GM10847 (cell line): ENCODE results near the gene FAM53B.

ENCODE experiments used
- POLR2A ChIP-seq: IDR thresholded peaks from 2 replicates; pipeline ENCODE4 v1.6.1; 2011; ENCODE audit not compliant: insufficient read length; ENCODE audit errors: extremely low read depth

The FAM53B gene

DNA sequence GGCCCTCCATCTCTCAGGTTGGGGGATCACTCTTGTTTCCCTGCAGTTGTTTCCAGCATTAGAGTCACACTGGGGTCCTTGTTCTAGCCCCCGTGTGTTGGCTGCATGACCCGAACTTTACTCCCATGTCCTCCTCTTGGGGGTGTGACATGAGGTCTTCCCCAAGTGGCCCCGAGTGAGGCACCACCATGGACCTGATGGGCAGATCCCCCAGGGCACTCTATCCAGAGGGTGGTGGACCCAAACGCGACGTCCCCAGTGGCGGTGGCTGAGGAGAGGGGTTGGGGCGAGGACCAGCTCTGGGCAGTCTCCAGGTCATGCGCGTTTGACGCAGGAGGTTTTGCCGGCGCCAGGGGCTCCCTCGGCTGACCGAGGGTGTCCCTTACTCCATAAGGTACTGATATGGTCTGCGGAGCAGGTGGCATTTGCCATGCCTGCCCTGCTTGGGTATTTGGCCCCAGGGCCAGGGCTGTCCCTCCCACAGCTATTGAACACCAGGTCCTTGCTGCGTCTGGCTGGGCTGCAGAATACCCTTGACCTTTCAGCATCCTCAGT is 150.7 kb downstream of the FAM53B start:
- TF ChIP-seq POLR2A = no peak

DNA sequence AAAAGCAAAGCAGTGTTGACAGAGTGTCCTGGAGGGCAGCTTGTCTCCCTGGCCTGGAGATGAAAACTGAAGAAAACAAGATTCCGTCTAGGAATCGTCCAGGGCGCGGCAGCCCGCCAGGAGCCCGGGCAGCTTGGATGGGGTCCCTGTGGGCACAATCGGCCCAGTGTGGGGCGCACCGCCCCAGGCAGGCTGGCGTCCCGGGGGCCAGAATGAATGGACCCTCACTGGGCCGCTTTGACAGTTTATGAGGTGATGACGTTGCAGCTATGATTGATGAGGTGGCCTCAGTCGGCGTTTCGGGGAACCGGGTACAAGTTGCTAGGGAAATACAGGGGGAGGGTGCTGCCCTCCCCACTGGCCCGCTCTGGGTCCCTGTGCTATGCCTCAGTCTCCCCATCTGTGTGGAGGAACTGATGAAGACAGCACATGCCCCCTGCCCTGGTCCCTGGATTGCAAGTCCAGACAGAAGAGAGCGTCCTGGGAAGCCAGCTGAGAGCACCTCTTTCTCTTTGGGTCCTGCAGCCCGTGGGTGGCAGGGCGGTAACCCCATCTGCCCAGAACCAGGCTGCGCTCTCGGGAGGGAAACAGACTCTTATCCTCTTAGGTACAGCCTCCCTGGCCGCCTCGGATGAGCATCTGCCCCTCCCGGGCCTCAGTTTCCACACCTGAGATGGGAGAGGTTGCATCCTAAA is 151.3 kb downstream of the FAM53B start:
- TF ChIP-seq POLR2A = no peak

- no peak for TF ChIP-seq POLR2A
These were observed 152.1 kb downstream of the FAM53B start for GRCh38 chr10:124592101-124592500.

GRCh38 chr10:124591123-124591495 is 153.1 kb downstream of the FAM53B start:
- TF ChIP-seq POLR2A = no peak

GRCh38 chr10:124590216-124591122 is 153.7 kb downstream of the FAM53B start:
- no peak for TF ChIP-seq POLR2A

DNA sequence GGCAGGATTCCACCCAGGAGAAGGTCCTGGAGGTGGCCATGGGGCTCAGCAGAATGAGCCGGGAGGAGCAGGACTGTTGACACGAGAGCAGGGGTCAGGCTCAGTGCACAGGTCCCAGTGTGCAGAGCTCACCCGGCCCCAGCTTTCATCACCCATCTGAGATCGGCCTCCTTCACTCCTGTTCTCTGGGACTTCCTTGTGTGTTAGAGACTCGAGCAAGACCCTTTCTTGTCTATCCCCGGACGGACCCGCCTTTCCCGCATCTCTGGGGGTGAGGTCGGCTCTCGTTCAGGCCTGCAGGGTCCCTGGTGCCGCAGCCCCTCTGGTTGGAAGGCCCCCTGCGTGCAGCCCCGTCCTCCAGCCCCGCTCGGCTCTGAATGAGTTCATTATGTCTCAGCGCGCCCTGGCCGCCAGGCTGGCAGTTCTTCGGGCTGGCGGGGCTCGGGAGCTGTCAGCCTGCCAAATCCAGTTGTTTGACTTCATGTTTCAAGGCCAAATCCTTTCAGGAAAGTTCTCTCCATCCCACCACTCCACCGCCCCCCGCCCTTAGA is 154.6 kb downstream of the FAM53B start:
- no peak for TF ChIP-seq POLR2A

DNA sequence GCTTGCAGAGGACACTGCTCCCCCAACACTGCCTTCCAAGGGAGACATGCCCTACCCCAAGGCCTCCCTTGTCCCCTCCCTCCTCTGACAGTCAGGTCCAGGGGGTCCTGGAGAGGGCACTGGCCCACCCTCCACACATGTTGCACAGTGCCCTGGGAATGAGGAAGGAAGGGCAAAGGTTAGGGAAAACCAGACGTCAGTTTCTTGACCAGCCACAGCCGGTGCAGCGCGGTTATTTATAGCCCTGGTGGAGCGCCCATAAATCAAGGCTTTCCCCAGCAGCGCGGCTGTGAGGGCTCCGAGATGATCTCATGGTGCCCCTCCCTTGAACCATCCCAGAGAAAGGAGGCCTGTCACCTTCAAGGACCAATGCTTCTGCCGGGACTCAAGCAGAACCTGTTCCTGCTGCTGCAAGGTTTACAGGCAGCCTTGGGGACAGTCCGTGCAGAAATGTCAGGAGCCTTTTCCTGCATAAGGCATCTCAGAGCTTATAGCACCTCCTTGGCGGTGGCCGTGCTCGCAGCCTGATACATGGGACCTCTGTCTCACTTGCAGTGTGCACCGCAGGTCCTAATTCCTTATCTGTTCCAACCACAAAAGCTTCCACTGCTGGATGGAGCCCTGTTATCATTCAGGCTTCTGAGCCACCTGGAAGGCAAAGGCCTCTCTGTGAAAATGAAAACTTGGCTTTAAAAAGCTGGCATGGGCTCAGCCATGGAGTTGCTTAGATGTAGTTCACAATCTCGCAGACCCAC is 155.3 kb downstream of the FAM53B start:
- no peak for TF ChIP-seq POLR2A

- TF ChIP-seq POLR2A = no peak
These were observed 156.4 kb downstream of the FAM53B start for GRCh38 chr10:124587811-124588211.

DNA sequence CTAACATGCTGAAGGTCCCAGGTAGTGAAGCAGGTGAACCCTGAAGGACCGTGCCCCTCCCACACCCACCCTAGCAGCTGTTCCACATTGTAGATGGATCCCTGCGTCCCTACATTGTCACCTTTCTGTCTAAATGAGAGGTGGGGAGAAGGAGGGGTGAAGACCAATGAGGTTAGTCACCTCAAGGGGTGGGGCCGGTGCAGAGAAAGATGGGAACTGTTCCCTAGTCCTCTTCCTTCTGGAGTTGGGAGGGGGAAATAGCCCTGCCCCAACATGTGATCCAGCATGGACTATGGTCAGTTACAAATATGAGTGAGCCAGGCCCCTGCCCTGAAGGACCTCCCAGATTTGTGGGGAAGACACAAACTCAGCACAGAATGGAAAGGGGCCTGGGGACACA is 158.0 kb downstream of the FAM53B start:
- TF ChIP-seq POLR2A = no peak

- no peak for TF ChIP-seq POLR2A
These were observed 165.2 kb downstream of the FAM53B start for GRCh38 chr10:124579011-124579399.

GRCh38 chr10:124578231-124579010 is 165.8 kb downstream of the FAM53B start:
- no peak for TF ChIP-seq POLR2A

GRCh38 chr10:124577651-124578050 is 166.5 kb downstream of the FAM53B start:
- no peak for TF ChIP-seq POLR2A

- no peak for TF ChIP-seq POLR2A
These were observed 167.4 kb downstream of the FAM53B start for GRCh38 chr10:124576526-124577420.

DNA sequence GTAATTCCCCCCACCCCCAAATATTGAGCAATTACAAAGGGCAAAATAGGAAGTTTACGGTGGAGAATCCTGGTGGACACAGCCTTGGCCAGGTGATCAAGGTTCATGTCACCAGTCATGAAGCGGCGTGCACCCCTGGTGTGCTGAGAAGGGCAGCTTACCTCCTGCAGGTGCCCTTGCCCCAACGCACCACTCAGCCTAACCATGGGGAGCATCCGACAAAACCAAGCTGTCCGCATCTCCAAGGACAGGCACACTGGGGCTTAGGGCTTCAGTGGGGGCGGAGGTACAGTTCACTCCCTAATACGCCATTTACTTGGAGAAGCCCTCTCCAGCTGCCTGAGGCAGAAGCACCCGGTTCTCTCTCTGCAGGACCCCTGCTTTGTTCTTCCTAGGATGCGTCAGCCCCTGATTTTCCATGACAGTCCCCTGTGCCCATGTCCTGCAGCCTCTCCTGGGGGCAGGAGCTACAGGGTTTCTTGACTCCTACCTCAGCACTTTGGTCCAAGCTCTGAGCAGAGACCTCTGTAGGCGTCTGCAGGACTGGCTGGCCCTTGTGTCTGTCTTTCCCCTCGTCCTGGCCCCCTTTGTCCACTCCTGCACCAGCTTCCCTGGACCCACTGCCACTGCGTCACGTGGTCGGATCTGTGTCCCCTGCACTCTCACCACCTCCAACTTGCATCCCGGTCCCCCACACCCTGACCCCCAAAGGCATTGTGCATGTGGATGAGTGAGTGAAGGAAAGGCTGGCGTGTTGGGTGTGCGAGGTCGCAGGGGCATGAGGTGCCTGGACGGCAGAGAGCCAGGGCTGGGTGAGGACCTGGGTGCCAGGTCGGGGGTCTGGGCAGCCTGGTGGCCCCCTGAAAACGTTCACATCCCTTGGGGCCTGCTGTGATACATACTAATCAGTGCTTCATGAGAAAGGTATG is 168.8 kb downstream of the FAM53B start:
- TF ChIP-seq POLR2A = no peak
